ENCODE data around the gene GRB7. TPM values are rescaled to one million over a fixed set of nuclear protein-coding genes. Genes with fewer than 3 reads are reported as not detected.

GRB7 gene
- total and polyA plus RNA-seq, 5 donors from 2014 or later = not detected

DNA sequence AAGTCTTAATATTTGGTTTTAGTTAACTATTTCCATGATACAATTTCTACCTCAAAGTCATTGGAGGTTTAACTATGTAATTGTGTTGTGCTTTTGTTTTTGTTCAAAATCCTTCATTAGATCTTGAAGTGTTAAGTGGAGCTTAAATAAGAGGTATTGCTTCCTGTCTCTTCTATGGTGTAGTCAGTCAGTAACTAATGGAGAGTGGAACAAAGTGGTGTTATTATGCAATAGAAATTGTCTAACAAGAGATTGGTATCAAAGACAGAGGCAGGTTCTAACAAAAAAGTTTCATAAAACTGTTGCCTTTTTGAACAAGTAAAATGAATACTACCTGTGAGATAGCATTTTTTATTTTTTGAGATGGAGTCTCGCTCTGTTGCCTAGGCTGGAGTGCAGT lies 45.2 kb downstream of the GRB7 start:
- H3K4me3 ChIP-seq (ENCODE audit: low read depth, low read length) = no peak overlapping the region
- Mint-ChIP-seq H3K4me1 (peaks cover 40 to 89% (median 68%) of the 10 kb centered on the region in 4 donors), H3K27ac (peak overlapping the region; percentile 13 to 89 (median 45)), H3K27me3 (no peaks in the 10 kb centered on the region), H3K9me3 (peaks cover 0 to 4% (median 0%) of the 10 kb centered on the region in 7 donors), H3K36me3 (peaks cover 37% of the 10 kb centered on the region), H3K4me3 (peak overlapping the region in 3 of 4 donors; percentile 3 to 66 (median 6))
- H3K9me3 ChIP-seq (ENCODE audit: control insufficient read depth in 2 of 2, low read length in 2 of 2) = no peaks in the 10 kb centered on the region
- no peak for DNase-seq
- ATAC-seq (ENCODE audit: low read depth in 2 of 2) = no peak
- peak overlapping the region; percentile 44 for H3K27ac ChIP-seq (ENCODE audit: insufficient read depth, low read length, poor library complexity, severe bottlenecking)
- H3K4me1 ChIP-seq (ENCODE audit: control insufficient read depth, insufficient read depth, low read length, poor library complexity, severe bottlenecking) = peaks cover 77% of the 10 kb centered on the region
- H3K36me3 ChIP-seq (ENCODE audit: control insufficient read depth, insufficient read depth, low read length) = peaks cover 27% of the 10 kb centered on the region
- no peaks in the 10 kb centered on the region for H3K27me3 ChIP-seq (ENCODE audit: control insufficient read depth, insufficient read depth, low read length)

DNA sequence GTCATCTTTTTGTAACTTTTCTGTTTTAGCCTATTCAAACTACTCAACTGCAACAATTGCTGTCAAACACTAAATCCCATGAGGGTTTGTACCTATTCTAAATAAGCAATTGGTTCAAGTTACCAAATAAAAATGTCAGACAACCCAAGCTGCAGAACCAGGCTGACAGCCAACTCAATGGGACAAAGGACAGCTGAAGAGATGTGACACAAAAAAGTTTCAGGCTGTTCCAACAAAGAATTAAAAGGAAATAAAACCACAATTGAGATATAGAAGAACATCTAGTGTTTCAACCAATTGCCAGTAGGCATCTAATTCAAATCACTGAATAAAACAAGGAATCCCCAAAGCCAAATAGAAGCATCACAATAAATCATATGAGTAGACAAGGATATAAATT lies 49.3 kb downstream of the GRB7 start:
- DNase-seq = no peak
- Mint-ChIP-seq H3K27me3 (no peaks in the 10 kb centered on the region), H3K4me1 (peaks cover 34 to 78% (median 63%) of the 10 kb centered on the region in 4 donors), H3K9me3 (peaks cover 0 to 4% (median 0%) of the 10 kb centered on the region in 7 donors), H3K36me3 (peaks cover 60% of the 10 kb centered on the region), H3K4me3 (peak overlapping the region; percentile 11 to 78 (median 42)), H3K27ac (peak overlapping the region in 2 of 3 donors; percentile 19 to 22)
- H3K27ac ChIP-seq (ENCODE audit: insufficient read depth, low read length, poor library complexity, severe bottlenecking) = no peak overlapping the region
- peaks cover 30% of the 10 kb centered on the region for H3K36me3 ChIP-seq (ENCODE audit: control insufficient read depth, insufficient read depth, low read length)
- no peaks in the 10 kb centered on the region for H3K9me3 ChIP-seq (ENCODE audit: control insufficient read depth in 2 of 2, low read length in 2 of 2)
- no peaks in the 10 kb centered on the region for H3K27me3 ChIP-seq (ENCODE audit: control insufficient read depth, insufficient read depth, low read length)
- H3K4me3 ChIP-seq (ENCODE audit: low read depth, low read length) = peak overlapping the region; percentile 22
- peaks cover 66% of the 10 kb centered on the region for H3K4me1 ChIP-seq (ENCODE audit: control insufficient read depth, insufficient read depth, low read length, poor library complexity, severe bottlenecking)
- ATAC-seq (ENCODE audit: low read depth in 2 of 2) = no peak

DNA sequence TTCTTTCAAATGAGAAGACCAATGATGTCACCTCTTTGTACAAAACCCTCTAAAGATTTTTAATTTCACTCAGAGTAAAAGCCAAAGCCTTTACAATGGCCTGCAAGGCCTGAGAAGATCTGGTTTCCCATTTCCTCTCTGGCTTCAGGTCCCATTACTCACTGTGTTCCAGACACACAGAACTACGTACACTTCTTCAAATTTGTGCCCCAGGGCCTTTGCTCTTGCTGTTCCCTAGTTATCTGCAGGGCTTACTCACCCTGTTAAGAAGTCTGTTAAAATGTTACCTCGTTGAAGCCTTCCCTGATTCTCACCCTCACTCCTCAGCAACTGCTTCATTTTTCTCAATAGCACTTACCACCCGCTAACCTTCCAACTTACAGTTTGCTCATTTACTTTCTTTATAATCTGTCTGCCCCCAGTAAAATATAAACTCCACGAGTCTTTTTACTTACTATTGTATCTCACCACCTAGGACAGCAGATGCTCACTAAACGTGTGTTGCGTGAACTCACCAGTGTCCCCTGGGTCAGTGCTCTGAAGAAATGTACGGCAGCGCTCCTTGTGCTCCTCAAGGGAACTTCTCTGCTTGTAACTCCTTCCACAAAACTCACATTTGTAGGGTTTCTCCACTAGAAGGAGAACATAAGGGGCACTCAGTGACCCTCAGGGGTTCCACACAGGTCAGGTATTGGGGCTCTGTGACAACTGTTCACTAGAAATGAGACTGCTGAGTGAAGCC lies 50.2 kb downstream of the GRB7 start:
- Histone ChIP-seq H3K36me3 (ENCODE audit: control insufficient read depth, insufficient read depth, low read length) (peaks cover 27% of the 10 kb centered on the region), H3K27me3 (ENCODE audit: control insufficient read depth, insufficient read depth, low read length) (no peaks in the 10 kb centered on the region), H3K4me3 (ENCODE audit: low read depth, low read length) (peak overlapping the region; percentile 22), H3K9me3 (ENCODE audit: control insufficient read depth in 2 of 2, low read length in 2 of 2) (no peaks in the 10 kb centered on the region), H3K4me1 (ENCODE audit: control insufficient read depth, insufficient read depth, low read length, poor library complexity, severe bottlenecking) (peaks cover 66% of the 10 kb centered on the region), H3K27ac (ENCODE audit: insufficient read depth, low read length, poor library complexity, severe bottlenecking) (no peak overlapping the region)
- Mint-ChIP-seq H3K27ac (peak overlapping the region; percentile 19 to 75 (median 48)), H3K4me1 (peaks cover 28 to 79% (median 63%) of the 10 kb centered on the region in 4 donors), H3K27me3 (no peaks in the 10 kb centered on the region), H3K4me3 (peak overlapping the region; percentile 34 to 78 (median 50)), H3K36me3 (peaks cover 54% of the 10 kb centered on the region), H3K9me3 (peaks cover 0 to 3% (median 0%) of the 10 kb centered on the region in 7 donors)
- no peak for DNase-seq
- ATAC-seq (ENCODE audit: low read depth in 2 of 2) = no peak

DNA sequence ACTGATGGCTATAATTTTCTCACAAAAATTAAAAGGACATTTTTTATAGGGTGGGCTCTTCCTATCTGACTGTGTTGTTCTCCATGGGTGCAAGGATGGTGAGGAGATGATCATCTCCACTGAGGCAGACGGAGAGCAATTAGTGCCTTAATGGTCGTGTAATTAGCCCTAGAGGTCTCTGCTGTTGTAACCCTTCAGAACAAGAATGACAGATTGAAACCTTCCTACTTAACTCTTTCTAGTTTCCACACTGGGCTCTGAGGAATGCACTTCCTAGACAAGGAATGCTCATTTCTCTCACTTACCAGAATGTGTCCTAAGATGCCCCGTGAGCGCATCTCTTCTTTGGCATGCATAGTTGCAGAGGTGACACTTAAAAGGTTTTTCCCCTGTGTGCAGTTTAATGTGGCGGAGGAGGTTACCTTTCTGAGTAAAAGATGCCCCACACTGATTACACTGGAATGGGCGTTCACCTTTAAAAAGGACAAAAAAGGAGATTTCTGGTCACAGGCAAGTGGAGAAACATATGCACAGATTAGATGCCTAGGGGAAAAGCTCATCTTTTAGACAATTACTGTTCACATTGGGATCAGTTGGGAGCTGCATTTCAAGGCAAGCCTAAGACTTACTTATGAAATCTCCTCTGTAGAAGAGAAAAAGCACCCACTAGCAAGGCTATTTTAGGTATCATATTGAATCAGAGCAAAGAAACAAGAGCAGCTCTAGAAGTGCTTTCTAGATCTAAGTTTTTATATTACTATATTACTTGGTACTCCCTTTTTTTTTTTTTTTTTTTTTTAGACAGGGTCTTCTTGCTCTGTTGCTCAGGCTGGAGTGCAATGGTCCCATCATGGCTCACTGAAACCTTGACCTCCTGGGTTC lies 53.6 kb downstream of the GRB7 start:
- H3K9me3 ChIP-seq (ENCODE audit: control insufficient read depth in 2 of 2, low read length in 2 of 2) = no peaks in the 10 kb centered on the region
- Mint-ChIP-seq H3K36me3 (peaks cover 36% of the 10 kb centered on the region), H3K27ac (peak overlapping the region; percentile 92 to 97 (median 93)), H3K27me3 (no peaks in the 10 kb centered on the region), H3K4me3 (peak overlapping the region; percentile 81 to 95 (median 86)), H3K4me1 (peaks cover 29 to 79% (median 65%) of the 10 kb centered on the region in 4 donors), H3K9me3 (no peaks in the 10 kb centered on the region)
- H3K4me3 ChIP-seq (ENCODE audit: low read depth, low read length) = peak overlapping the region; percentile 91
- H3K36me3 ChIP-seq (ENCODE audit: control insufficient read depth, insufficient read depth, low read length) = peaks cover 17% of the 10 kb centered on the region
- no peaks in the 10 kb centered on the region for H3K27me3 ChIP-seq (ENCODE audit: control insufficient read depth, insufficient read depth, low read length)
- H3K27ac ChIP-seq (ENCODE audit: insufficient read depth, low read length, poor library complexity, severe bottlenecking) = peak overlapping the region; percentile 77
- ATAC-seq (ENCODE audit: low read depth in 2 of 2) (peak; percentile 53 to 62), DNase-seq (peak in 1 of 3 donors; percentile 87)
- peaks cover 76% of the 10 kb centered on the region for H3K4me1 ChIP-seq (ENCODE audit: control insufficient read depth, insufficient read depth, low read length, poor library complexity, severe bottlenecking)

DNA sequence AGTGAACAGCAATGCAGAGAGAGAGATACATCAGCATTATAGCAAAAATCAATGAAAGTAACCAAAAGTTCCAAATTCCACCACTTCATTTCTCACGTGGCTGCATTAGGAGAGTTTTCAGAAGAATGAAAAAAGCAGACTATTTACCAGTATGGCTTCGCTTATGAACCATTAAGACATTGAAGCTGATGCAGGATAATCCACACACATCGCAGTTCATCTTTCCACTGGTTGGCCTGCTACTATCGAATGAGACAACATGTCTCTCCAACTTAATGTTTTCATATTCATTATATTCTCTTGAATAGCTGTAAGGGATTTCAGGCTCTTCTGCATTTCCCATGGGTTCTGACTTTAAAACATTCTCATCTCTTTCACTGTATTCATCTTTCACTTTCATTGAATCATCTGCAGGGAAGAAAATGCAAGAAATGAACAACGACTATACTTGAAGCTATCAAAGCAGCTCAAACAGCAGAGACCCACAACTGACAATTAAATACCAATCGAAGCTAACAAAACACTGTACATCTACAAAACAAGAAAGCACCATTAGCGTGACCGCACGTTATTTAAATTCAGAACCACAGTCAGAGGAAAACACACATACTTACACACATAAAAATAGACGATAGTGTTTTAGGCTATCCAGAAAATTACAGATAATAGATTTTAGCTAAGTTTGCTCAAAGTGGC lies 54.9 kb downstream of the GRB7 start:
- Histone ChIP-seq H3K27ac (ENCODE audit: insufficient read depth, low read length, poor library complexity, severe bottlenecking) (peak overlapping the region; percentile 77), H3K9me3 (ENCODE audit: control insufficient read depth in 2 of 2, low read length in 2 of 2) (no peaks in the 10 kb centered on the region), H3K27me3 (ENCODE audit: control insufficient read depth, insufficient read depth, low read length) (no peaks in the 10 kb centered on the region), H3K36me3 (ENCODE audit: control insufficient read depth, insufficient read depth, low read length) (peaks cover 9% of the 10 kb centered on the region), H3K4me3 (ENCODE audit: low read depth, low read length) (peak overlapping the region; percentile 91), H3K4me1 (ENCODE audit: control insufficient read depth, insufficient read depth, low read length, poor library complexity, severe bottlenecking) (peaks cover 66% of the 10 kb centered on the region)
- Mint-ChIP-seq H3K4me1 (peaks cover 23 to 76% (median 56%) of the 10 kb centered on the region in 4 donors), H3K9me3 (no peaks in the 10 kb centered on the region), H3K27ac (peak overlapping the region; percentile 92 to 98 (median 93)), H3K4me3 (peak overlapping the region; percentile 81 to 95 (median 84)), H3K36me3 (peaks cover 33% of the 10 kb centered on the region), H3K27me3 (no peaks in the 10 kb centered on the region)
- ATAC-seq (ENCODE audit: low read depth in 2 of 2) (peak; percentile 13 to 43), DNase-seq (peak in 1 of 3 donors; percentile 77)

DNA sequence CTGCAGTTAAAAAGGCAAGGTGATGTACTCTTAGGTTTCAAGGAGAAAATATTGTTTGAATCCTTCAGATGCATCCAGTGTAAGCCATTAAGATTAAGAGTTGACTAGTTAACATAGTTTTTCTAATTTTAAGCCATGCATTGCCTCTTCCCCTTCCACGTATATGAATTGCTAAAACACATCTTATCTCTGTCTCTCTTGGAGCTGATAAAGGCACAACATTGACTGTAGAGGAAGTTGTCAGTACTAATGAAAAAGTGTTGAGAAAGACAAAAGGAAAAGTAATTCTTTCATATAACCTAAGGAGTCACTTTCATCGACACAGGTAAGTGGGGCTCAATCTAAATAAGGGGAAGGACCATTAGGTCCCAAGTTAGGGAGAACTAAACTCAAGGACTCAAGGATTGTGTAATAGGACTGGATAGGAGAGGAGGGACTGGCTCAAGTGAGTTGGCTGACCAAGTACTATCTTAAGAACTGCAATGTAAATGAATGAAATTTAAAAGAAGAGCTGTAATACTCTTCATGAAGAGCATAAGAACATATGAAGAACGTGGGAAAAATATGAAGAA lies 55.6 kb downstream of the GRB7 start:
- DNase-seq (peak in 1 of 3 donors; percentile 48), ATAC-seq (ENCODE audit: low read depth in 2 of 2) (peak in 1 of 2 donors; percentile 4)
- Histone ChIP-seq H3K4me3 (ENCODE audit: low read depth, low read length) (peak overlapping the region; percentile 91), H3K27me3 (ENCODE audit: control insufficient read depth, insufficient read depth, low read length) (no peaks in the 10 kb centered on the region), H3K9me3 (ENCODE audit: control insufficient read depth in 2 of 2, low read length in 2 of 2) (no peaks in the 10 kb centered on the region), H3K27ac (ENCODE audit: insufficient read depth, low read length, poor library complexity, severe bottlenecking) (peak overlapping the region; percentile 77), H3K4me1 (ENCODE audit: control insufficient read depth, insufficient read depth, low read length, poor library complexity, severe bottlenecking) (peaks cover 59% of the 10 kb centered on the region), H3K36me3 (ENCODE audit: control insufficient read depth, insufficient read depth, low read length) (peaks cover 2% of the 10 kb centered on the region)
- Mint-ChIP-seq H3K4me1 (peaks cover 27 to 76% (median 55%) of the 10 kb centered on the region in 4 donors), H3K36me3 (peaks cover 30% of the 10 kb centered on the region), H3K9me3 (no peaks in the 10 kb centered on the region), H3K4me3 (peak overlapping the region; percentile 81 to 95 (median 84)), H3K27me3 (no peaks in the 10 kb centered on the region), H3K27ac (peak overlapping the region; percentile 92 to 98 (median 93))

All from CD4-positive, CD25-positive, alpha-beta regulatory T cell (primary cell).